K562 (cell line): ENCODE measurements around the gene KRT28. TPM values are rescaled to one million over a fixed set of nuclear protein-coding genes. Genes with fewer than 3 reads are reported as not detected.

Experiments
- ATAC-seq: fragments of 200-7000 bp; cut with Tn5 transposase; 3 replicates; pipeline ENCODE4 v1.9.1; 2020; ENCODE audit warnings: moderate library complexity
- BruUV-seq: library from RNA; stranded (reverse); fragments of 400-500 nt; replicated peaks from 2 replicates; lab custom pipeline; 2021; lab: Mats Ljungman, UMichigan
- CTCF ChIA-PET: fragments of 300-600 bp; formaldehyde crosslinking; extraction: SDS; loops from one replicate; lab custom pipeline; 2021; ENCODE audit warnings: low intra/inter-chr PET ratio; lab: Yijun Ruan, JAX
- POLR2A ChIA-PET: fragments of 300-600, 350-650 bp; sonication (Branson Sonifier 250); formaldehyde crosslinking; extraction: SDS; loops from one replicate; lab custom pipeline; 2021; ENCODE audit warnings: antibody characterized with exemption, inconsistent platforms; lab: Yijun Ruan, JAX
- DNase-seq, 4 experiments: peaks; one replicate each; pipeline versions ENCODE4 v3.0.0 to v3.0.0-alpha.2; 2011 to 2018; ENCODE audit warnings: low spot score in 3 of 4, mixed read lengths in 3 of 4; ENCODE audit errors: extremely low read depth in 1 of 4
- FAIRE-seq: peaks from 2 replicates; lab custom pipeline; 2011; peaks lifted over from hg19 to GRCh38; lab: Jason Lieb, UNC
- H2AFZ ChIP-seq: 2 replicates; pipeline ENCODE4 v1.6.0; 2011; ENCODE audit warnings: low read depth, low read length, control low read depth, inconsistent platforms
- H3K27ac ChIP-seq: fragments of 200-600 bp; 3 replicates; pipeline ENCODE4 v1.8.0; 2011; ENCODE audit warnings: low read depth, mild to moderate bottlenecking, control low read depth, inconsistent platforms, low read length, moderate library complexity, mixed read lengths; ENCODE audit errors: extremely low read depth
- H3K27me3 ChIP-seq, 2 experiments: fragments of 300-600 bp in 1 of 2; 2 replicates in 1 of 2; 3 replicates in 1 of 2; pipeline versions ENCODE4 v1.6.0 to v1.8.0; 2011; ENCODE audit warnings: inconsistent platforms in 2 of 2, low read length in 2 of 2, mild to moderate bottlenecking in 1 of 2, mixed read lengths in 1 of 2, moderate library complexity in 1 of 2; ENCODE audit not compliant: control insufficient read depth in 2 of 2, insufficient read depth in 2 of 2
- H3K36me3 ChIP-seq: fragments of 300-600 bp; 3 replicates; pipeline ENCODE4 v1.8.0; 2011; ENCODE audit warnings: mild to moderate bottlenecking, low read length, inconsistent platforms; ENCODE audit not compliant: control insufficient read depth, insufficient read depth
- H3K4me1 ChIP-seq, 2 experiments: fragments of 200-600 bp in 1 of 2; replicated peaks in 1 of 2; 2 replicates in 1 of 2; 3 replicates in 1 of 2; pipeline versions ENCODE4 v1.5.1 to v1.8.0; 2011; ENCODE audit warnings: inconsistent platforms in 2 of 2, low read length in 2 of 2, mild to moderate bottlenecking in 1 of 2, mixed read lengths in 1 of 2, moderate library complexity in 1 of 2; ENCODE audit not compliant: control insufficient read depth in 2 of 2, insufficient read depth in 2 of 2
- H3K4me2 ChIP-seq: 2 replicates; pipeline ENCODE4 v1.6.1; 2011; ENCODE audit warnings: low read length, control low read depth, inconsistent platforms, mixed read lengths; ENCODE audit not compliant: insufficient read depth
- H3K4me3 ChIP-seq: fragments of 200-600 bp; sonication (generic), shearing (Covaris generic); 2 replicates; pipeline ENCODE4 v1.5.1; 2016; ENCODE audit warnings: control low read depth, inconsistent platforms
- H3K79me2 ChIP-seq: fragments of 200-600 bp; 3 replicates; pipeline ENCODE4 v1.8.0; 2011; ENCODE audit warnings: low read length, inconsistent platforms; ENCODE audit not compliant: control insufficient read depth, insufficient read depth
- H3K9ac ChIP-seq, 2 experiments: 2 replicates each; pipeline versions ENCODE4 v1.6.0 to v1.6.1; 2011; ENCODE audit warnings: low read depth in 2 of 2, low read length in 2 of 2, control low read depth in 1 of 2, inconsistent platforms in 1 of 2, mild to moderate bottlenecking in 1 of 2, mixed read lengths in 1 of 2; ENCODE audit not compliant: insufficient read depth in 1 of 2
- H3K9me1 ChIP-seq: one replicate; pipeline ENCODE4 v1.6.0; 2011; ENCODE audit warnings: inconsistent platforms, mild to moderate bottlenecking, low read length, moderate library complexity; ENCODE audit not compliant: control insufficient read depth, insufficient read depth
- H3K9me3 ChIP-seq: replicated peaks from 2 replicates; pipeline ENCODE4 v1.5.1; 2011; ENCODE audit warnings: low read depth, low read length, inconsistent platforms; ENCODE audit not compliant: control insufficient read depth, insufficient read depth
- H4K20me1 ChIP-seq: replicated peaks from 2 replicates; pipeline ENCODE4 v1.6.1; 2011; ENCODE audit warnings: low read length, inconsistent platforms, mixed read lengths; ENCODE audit not compliant: control insufficient read depth, insufficient read depth
- C11orf30 ChIP-seq: fragments of 450-650 bp; IDR thresholded peaks from 2 replicates; pipeline ENCODE4 v1.6.1; 2016; ENCODE audit warnings: low read depth, mild to moderate bottlenecking
- RBM15 ChIP-seq: fragments of 200-400 bp; formaldehyde crosslinking; IDR thresholded peaks from 2 replicates; pipeline ENCODE4 v1.6.1; 2018; ENCODE audit warnings: mild to moderate bottlenecking, low read length, moderate library complexity; ENCODE audit not compliant: insufficient read depth
- SREBF1 ChIP-seq: fragments of 150-350 bp; IDR thresholded peaks from 2 replicates; pipeline ENCODE4 v1.6.1; 2014; ENCODE audit warnings: antibody characterized with exemption, low read depth, low read length, borderline replicate concordance
- ZC3H8 ChIP-seq: fragments of 450-650 bp; IDR thresholded peaks from 2 replicates; pipeline ENCODE4 v1.6.1; 2017
- ZNF316 ChIP-seq: fragments of 450-650 bp; IDR thresholded peaks from 2 replicates; pipeline ENCODE4 v1.6.1; 2016
- WGBS: fragments of 100-300 bp; shearing (Covaris generic); methylation state at CpG from one replicate; pipeline ENCODE4 v1.1.6; 2016; ENCODE audit warnings: low coverage, mixed read lengths; ENCODE audit not compliant: insufficient coverage; ENCODE audit errors: missing lambda C conversion rate; 5-methylcytosine and 5-hydroxymethylcytosine counted together
- in situ Hi-C: fragments of 300-500 bp; cut with MboI; formaldehyde crosslinking; loops from 4 replicates; pipeline ENCODE4 v1.15.0; 2018; ENCODE audit warnings: inconsistent platforms, mixed read lengths
- intact Hi-C: fragments of 100-400 bp; cut with micrococcal nuclease; formaldehyde crosslinking; loops from 2 replicates; pipeline ENCODE4 v1.14.2; 2022
- polyA plus RNA-seq, 8 experiments: library from polyadenylated mRNA; depleted of rRNA in 4 of 8; stranded (reverse) in 5 of 8; unstranded in 3 of 8; fragments of >200 nt; fragmentation: Nextera tagmentation in 2 of 8; fragmentation: Illumina TruSeq in 1 of 8; extraction: Ambion mirVana in 2 of 8; extraction: Trizol in 1 of 8; gene quantifications; 2 replicates each; pipeline versions ENCODE4 v1.2.1 to v1.2.3, GENCODE V29; 2011 to 2014; ENCODE audit warnings: inconsistent platforms in 1 of 8, missing spikeins in 1 of 8
- total RNA-seq, 7 experiments: library from RNA; depleted of rRNA in 6 of 7; stranded (reverse); fragments of >200 nt in 6 of 7; fragmentation: Illumina TruSeq in 2 of 7; extraction: Trizol in 2 of 7; gene quantifications; 2 replicates each; pipeline versions ENCODE4 v1.2.1 to v1.2.3, GENCODE V29; 2011 to 2021; ENCODE audit warnings: low replicate concordance in 1 of 7
- TF ChIP-seq, protein P1 (sequence below): fragments of 450-650 bp; IDR thresholded peaks from 2 replicates; pipeline ENCODE4 v1.6.1; 2016; ENCODE audit warnings: low read depth
- TF ChIP-seq, protein P2 (sequence below): fragments of 450-650 bp; formaldehyde crosslinking; IDR thresholded peaks from 2 replicates; pipeline ENCODE4 v1.4.0; 2020; ENCODE audit warnings: mild to moderate bottlenecking, moderate library complexity

KRT28 gene
- total and polyA plus RNA-seq, 9 of the 15 experiments (the other 6 are each of a cell fraction or from before 2014, with no cell fraction given), result not detected

DNA sequence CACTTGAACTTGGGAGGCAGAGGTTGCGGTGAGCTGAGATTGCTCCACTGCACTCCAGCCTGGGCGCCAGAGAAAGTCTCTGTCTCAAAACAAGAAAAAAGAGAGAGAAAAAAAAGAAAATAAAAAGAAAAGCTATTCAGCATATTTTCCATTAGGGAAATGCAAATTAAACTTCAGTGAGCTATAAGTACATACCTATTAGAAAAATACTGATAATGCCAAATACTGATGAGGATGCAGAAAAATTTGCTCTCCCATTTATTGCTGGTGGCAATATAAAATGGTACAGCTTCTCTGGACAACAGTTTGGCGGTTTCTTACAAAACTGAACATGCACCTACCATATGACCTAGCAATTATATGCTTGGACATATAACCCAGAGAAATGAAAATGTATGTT lies 12.9 kb upstream of the KRT28 start:
- CTCF ChIA-PET, result no interaction called here
- no peak for FAIRE-seq

GRCh38 chr17:40810494-40810893 lies 10.7 kb upstream of the KRT28 start:
- no peaks in the 10 kb centered on the region for H3K79me2 ChIP-seq
- intact Hi-C loops (no loop called here), in situ Hi-C loops (no loop called here)
- H3K36me3 ChIP-seq, result no peaks in the 10 kb centered on the region
- H3K4me1 ChIP-seq, result no peaks in the 10 kb centered on the region; a peak in 1 of 5 replicates
- H3K9me1 ChIP-seq, result no peaks in the 10 kb centered on the region
- no peaks in the 10 kb centered on the region for H3K9me3 ChIP-seq
- ChIA-PET POLR2A (no interaction called here), CTCF (no interaction called here)
- WGBS, result 52% methylated on average over 6 of the region's 6 CpGs
- no peak overlapping the region for H3K9ac ChIP-seq
- DNase-seq, result no peak
- H3K27me3 ChIP-seq, result peaks cover 3 to 8% of the 10 kb centered on the region in 2 experiments; a peak in 3 of 5 replicates
- no peaks in the 10 kb centered on the region for H4K20me1 ChIP-seq
- no peak overlapping the region for H3K27ac ChIP-seq
- FAIRE-seq, result no peak
- ATAC-seq, result no peak
- no peak overlapping the region for H2AFZ ChIP-seq
- no peak overlapping the region for H3K4me3 ChIP-seq
- no TSS peak for BruUV-seq
- no peak overlapping the region for H3K4me2 ChIP-seq
- TF ChIP-seq RBM15 (no peak), SREBF1 (no peak)
- TF ChIP-seq, protein P1, sequence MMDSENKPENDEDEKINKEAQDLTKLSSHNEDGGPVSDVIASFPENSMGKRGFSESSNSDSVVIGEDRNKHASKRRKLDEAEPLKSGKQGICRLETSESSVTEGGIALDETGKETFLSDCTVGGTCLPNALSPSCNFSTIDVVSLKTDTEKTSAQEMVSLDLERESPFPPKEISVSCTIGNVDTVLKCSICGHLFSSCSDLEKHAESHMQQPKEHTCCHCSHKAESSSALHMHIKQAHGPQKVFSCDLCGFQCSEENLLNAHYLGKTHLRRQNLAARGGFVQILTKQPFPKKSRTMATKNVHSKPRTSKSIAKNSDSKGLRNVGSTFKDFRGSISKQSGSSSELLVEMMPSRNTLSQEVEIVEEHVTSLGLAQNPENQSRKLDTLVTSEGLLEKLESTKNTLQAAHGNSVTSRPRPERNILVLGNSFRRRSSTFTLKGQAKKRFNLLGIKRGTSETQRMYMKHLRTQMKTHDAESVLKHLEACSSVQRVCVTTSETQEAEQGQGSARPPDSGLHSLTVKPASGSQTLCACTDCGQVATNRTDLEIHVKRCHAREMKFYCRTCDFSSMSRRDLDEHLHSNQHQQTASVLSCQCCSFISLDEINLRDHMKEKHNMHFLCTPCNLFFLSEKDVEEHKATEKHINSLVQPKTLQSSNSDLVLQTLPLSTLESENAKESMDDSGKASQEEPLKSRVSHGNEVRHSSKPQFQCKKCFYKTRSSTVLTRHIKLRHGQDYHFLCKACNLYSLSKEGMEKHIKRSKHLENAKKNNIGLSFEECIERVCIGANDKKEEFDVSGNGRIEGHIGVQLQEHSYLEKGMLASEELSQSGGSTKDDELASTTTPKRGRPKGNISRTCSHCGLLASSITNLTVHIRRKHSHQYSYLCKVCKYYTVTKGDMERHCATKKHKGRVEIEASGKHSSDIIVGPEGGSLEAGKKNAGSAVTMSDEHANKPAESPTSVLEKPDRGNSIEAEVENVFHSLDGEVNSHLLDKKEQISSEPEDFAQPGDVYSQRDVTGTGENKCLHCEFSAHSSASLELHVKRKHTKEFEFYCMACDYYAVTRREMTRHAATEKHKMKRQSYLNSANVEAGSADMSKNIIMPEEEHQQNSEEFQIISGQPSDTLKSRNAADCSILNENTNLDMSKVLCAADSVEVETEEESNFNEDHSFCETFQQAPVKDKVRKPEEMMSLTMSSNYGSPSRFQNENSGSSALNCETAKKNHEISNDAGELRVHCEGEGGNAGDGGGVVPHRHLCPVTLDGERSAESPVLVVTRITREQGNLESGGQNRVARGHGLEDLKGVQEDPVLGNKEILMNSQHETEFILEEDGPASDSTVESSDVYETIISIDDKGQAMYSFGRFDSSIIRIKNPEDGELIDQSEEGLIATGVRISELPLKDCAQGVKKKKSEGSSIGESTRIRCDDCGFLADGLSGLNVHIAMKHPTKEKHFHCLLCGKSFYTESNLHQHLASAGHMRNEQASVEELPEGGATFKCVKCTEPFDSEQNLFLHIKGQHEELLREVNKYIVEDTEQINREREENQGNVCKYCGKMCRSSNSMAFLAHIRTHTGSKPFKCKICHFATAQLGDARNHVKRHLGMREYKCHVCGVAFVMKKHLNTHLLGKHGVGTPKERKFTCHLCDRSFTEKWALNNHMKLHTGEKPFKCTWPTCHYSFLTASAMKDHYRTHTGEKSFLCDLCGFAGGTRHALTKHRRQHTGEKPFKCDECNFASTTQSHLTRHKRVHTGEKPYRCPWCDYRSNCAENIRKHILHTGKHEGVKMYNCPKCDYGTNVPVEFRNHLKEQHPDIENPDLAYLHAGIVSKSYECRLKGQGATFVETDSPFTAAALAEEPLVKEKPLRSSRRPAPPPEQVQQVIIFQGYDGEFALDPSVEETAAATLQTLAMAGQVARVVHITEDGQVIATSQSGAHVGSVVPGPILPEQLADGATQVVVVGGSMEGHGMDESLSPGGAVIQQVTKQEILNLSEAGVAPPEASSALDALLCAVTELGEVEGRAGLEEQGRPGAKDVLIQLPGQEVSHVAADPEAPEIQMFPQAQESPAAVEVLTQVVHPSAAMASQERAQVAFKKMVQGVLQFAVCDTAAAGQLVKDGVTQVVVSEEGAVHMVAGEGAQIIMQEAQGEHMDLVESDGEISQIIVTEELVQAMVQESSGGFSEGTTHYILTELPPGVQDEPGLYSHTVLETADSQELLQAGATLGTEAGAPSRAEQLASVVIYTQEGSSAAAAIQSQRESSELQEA, result no peak
- TF ChIP-seq, protein P2, sequence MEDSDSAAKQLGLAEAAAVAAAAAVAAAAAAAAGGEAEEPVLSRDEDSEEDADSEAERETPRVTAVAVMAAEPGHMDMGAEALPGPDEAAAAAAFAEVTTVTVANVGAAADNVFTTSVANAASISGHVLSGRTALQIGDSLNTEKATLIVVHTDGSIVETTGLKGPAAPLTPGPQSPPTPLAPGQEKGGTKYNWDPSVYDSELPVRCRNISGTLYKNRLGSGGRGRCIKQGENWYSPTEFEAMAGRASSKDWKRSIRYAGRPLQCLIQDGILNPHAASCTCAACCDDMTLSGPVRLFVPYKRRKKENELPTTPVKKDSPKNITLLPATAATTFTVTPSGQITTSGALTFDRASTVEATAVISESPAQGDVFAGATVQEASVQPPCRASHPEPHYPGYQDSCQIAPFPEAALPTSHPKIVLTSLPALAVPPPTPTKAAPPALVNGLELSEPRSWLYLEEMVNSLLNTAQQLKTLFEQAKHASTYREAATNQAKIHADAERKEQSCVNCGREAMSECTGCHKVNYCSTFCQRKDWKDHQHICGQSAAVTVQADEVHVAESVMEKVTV (CRISPR knock-in tag), result no peak

More for the DNA sequence above, 12.9 kb upstream of the KRT28 start:
- in situ Hi-C loops, result no loop called here
- TF ChIP-seq ZNF316 (peak; percentile 77), ZC3H8 (no peak), C11orf30 (peak; percentile 50)
- H3K79me2 ChIP-seq, result peaks cover 10% of the 10 kb centered on the region
- H3K9me3 ChIP-seq, result no peaks in the 10 kb centered on the region
- POLR2A ChIA-PET, result no interaction called here
- peaks cover 11% of the 10 kb centered on the region for H3K36me3 ChIP-seq
- BruUV-seq, result no TSS peak
- 69% methylated on average over 3 of the region's 3 CpGs for WGBS
- DNase-seq, result no peak
- peaks cover 5% of the 10 kb centered on the region for H3K9me1 ChIP-seq
- H4K20me1 ChIP-seq, result no peaks in the 10 kb centered on the region
- no peaks in the 10 kb centered on the region for H3K27me3 ChIP-seq
- H3K4me1 ChIP-seq, result peaks cover 0 to 10% of the 10 kb centered on the region in 2 experiments; a peak in 3 of 5 replicates
- no peak overlapping the region for H2AFZ ChIP-seq
- no peak overlapping the region for H3K9ac ChIP-seq
- H3K4me2 ChIP-seq, result no peak overlapping the region
- intact Hi-C loops, result no loop called here
- H3K4me3 ChIP-seq, result no peak overlapping the region
- no peak overlapping the region for H3K27ac ChIP-seq
- no peak for ATAC-seq
